Mesendoderm (in vitro differentiated cells): ENCODE measurements around the gene ERCC8.

ENCODE experiments used
- DNase-seq: peaks from one replicate; pipeline ENCODE4 v3.0.0; 2013
- H2AK5ac ChIP-seq: 2 replicates; pipeline ENCODE4 v1.6.1; 2013; ENCODE audit warnings: low read length, inconsistent platforms
- H2BK120ac ChIP-seq: 2 replicates; pipeline ENCODE4 v1.6.1; 2013; ENCODE audit warnings: low read depth, mild to moderate bottlenecking, low read length, moderate library complexity, mixed read lengths
- H2BK15ac ChIP-seq: replicated peaks from 2 replicates; pipeline ENCODE4 v1.6.1; 2013; ENCODE audit warnings: low read depth, mild to moderate bottlenecking, moderate library complexity
- H2BK5ac ChIP-seq: 2 replicates; pipeline ENCODE4 v1.6.1; 2013; ENCODE audit warnings: low read length, inconsistent platforms
- H3K18ac ChIP-seq: 2 replicates; pipeline ENCODE4 v1.6.1; 2013; ENCODE audit warnings: mild to moderate bottlenecking, low read length, mixed read lengths
- H3K23ac ChIP-seq: one replicate; pipeline ENCODE4 v1.6.1; 2013; ENCODE audit warnings: low read length
- H3K27ac ChIP-seq: 2 replicates; pipeline ENCODE4 v1.5.1; 2013; ENCODE audit warnings: low read depth, mild to moderate bottlenecking, inconsistent platforms, low read length, moderate library complexity
- H3K27me3 ChIP-seq: 2 replicates; pipeline ENCODE4 v1.6.1; 2013; ENCODE audit warnings: low read length, control low read depth, mild to moderate bottlenecking, inconsistent platforms; ENCODE audit not compliant: insufficient read depth, poor library complexity
- H3K36me3 ChIP-seq: 2 replicates; pipeline ENCODE4 v1.6.1; 2013; ENCODE audit warnings: low read length, inconsistent platforms; ENCODE audit not compliant: control insufficient read depth, insufficient read depth
- H3K4ac ChIP-seq: one replicate; pipeline ENCODE4 v1.6.1; 2013; ENCODE audit warnings: low read depth, mild to moderate bottlenecking, low read length, moderate library complexity
- H3K4me1 ChIP-seq: 2 replicates; pipeline ENCODE4 v1.6.1; 2013; ENCODE audit warnings: low read depth, low read length, inconsistent platforms; ENCODE audit not compliant: control insufficient read depth
- H3K4me2 ChIP-seq: 2 replicates; pipeline ENCODE4 v1.6.1; 2013; ENCODE audit warnings: low read length
- H3K4me3 ChIP-seq: 2 replicates; pipeline ENCODE4 v1.5.1; 2013; ENCODE audit warnings: mild to moderate bottlenecking, low read length
- H3K56ac ChIP-seq: one replicate; pipeline ENCODE4 v1.6.1; 2013; ENCODE audit warnings: low read length
- H3K79me1 ChIP-seq: 2 replicates; pipeline ENCODE4 v1.6.1; 2013; ENCODE audit warnings: low read length, inconsistent platforms
- H3K79me2 ChIP-seq: 2 replicates; pipeline ENCODE4 v1.6.1; 2013; ENCODE audit warnings: mild to moderate bottlenecking, low read length; ENCODE audit not compliant: control insufficient read depth, insufficient read depth
- H3K9ac ChIP-seq: 2 replicates; pipeline ENCODE4 v1.6.1; 2013; ENCODE audit warnings: low read length, inconsistent platforms
- H4K5ac ChIP-seq: one replicate; pipeline ENCODE4 v1.6.1; 2013; ENCODE audit warnings: low read length
- H4K8ac ChIP-seq: one replicate; pipeline ENCODE4 v1.6.1; 2013; ENCODE audit warnings: low read depth, mild to moderate bottlenecking, control low read depth, low read length, moderate library complexity
- WGBS: extraction: QIAGEN DNeasy Blood & Tissue Kit; methylation state at CpG from one replicate; pipeline ENCODE4 v1.1.7; 2013; ENCODE audit warnings: low lambda C conversion rate, missing lambda C conversion rate; ENCODE audit not compliant: insufficient coverage; ENCODE audit errors: extremely low coverage; 5-methylcytosine and 5-hydroxymethylcytosine counted together

Gene ERCC8

DNA sequence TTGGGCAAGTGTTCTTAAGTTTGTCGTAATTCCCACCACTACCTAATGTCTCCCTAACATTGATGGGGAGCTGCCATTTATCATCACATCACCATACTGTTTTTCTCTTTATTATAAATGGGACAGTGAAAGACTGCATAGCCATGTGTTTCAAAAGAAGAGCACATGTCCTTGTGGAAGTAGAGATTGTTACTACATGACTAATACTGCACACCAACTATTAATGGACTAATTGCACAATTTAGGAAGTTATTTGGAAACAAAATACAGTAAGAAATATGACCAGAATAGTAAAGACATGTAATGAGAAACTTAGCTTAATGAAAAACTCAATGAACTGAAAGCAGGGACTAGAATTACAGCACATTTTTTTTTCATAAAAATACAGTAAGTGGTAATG is 88.8 kb downstream of the ERCC8 start:
- Histone ChIP-seq H3K23ac (no peak overlapping the region), H3K79me2 (no peaks in the 10 kb centered on the region)
- WGBS, result no CpG with 5 or more reads among the region's 1 CpG

DNA sequence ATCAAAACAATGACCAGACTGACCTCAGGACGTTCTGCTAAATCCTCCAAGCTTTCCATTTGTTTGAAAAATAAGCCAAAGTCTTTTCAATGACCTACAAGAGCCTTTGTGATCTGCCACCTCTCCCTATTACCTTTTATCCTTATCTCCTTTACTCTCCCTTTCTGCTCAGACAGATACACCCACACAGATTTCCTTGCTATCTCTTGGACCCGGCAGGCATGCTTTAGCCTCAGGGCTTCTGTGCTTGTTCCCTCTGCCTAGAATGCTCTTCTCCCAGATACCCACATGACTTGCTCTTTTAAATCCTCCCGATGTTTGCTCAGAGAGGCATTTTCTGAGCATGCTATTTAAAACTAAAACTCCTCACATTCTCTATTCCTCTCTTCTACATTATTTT is 91.9 kb downstream of the ERCC8 start:
- H3K4me3 ChIP-seq, result no peak overlapping the region
- no peaks in the 10 kb centered on the region for H3K79me1 ChIP-seq
- H3K4me1 ChIP-seq, result no peaks in the 10 kb centered on the region
- no peaks in the 10 kb centered on the region for H3K36me3 ChIP-seq
- H3K4ac ChIP-seq, result no peak overlapping the region
- no peak overlapping the region for H2BK120ac ChIP-seq
- H2AK5ac ChIP-seq, result no peak overlapping the region
- H2BK5ac ChIP-seq, result no peak overlapping the region
- H3K23ac ChIP-seq, result no peak overlapping the region
- no peak overlapping the region for H2BK15ac ChIP-seq
- no CpG with 5 or more reads among the region's 3 CpGs for WGBS
- H3K27me3 ChIP-seq, result no peaks in the 10 kb centered on the region
- no peak overlapping the region for H4K5ac ChIP-seq
- no peak overlapping the region for H4K8ac ChIP-seq
- DNase-seq, result peak; percentile 83
- H3K56ac ChIP-seq, result no peak overlapping the region
- no peak overlapping the region for H3K18ac ChIP-seq
- no peak overlapping the region for H3K27ac ChIP-seq
- no peak overlapping the region for H3K9ac ChIP-seq
- no peak overlapping the region for H3K4me2 ChIP-seq
- H3K79me2 ChIP-seq, result no peaks in the 10 kb centered on the region

More for the DNA sequence above, 88.8 kb downstream of the ERCC8 start:
- Histone ChIP-seq H3K4ac (no peak overlapping the region), H3K27me3 (no peaks in the 10 kb centered on the region), H2BK120ac (no peak overlapping the region), H3K4me1 (no peaks in the 10 kb centered on the region), H3K9ac (no peak overlapping the region), H3K4me2 (no peak overlapping the region), H2AK5ac (no peak overlapping the region), H3K56ac (no peak overlapping the region), H3K27ac (no peak overlapping the region), H4K8ac (no peak overlapping the region), H4K5ac (no peak overlapping the region), H2BK15ac (no peak overlapping the region), H2BK5ac (no peak overlapping the region), H3K36me3 (no peaks in the 10 kb centered on the region), H3K18ac (no peak overlapping the region), H3K79me1 (no peaks in the 10 kb centered on the region), H3K4me3 (no peak overlapping the region)
- no peak for DNase-seq

DNA sequence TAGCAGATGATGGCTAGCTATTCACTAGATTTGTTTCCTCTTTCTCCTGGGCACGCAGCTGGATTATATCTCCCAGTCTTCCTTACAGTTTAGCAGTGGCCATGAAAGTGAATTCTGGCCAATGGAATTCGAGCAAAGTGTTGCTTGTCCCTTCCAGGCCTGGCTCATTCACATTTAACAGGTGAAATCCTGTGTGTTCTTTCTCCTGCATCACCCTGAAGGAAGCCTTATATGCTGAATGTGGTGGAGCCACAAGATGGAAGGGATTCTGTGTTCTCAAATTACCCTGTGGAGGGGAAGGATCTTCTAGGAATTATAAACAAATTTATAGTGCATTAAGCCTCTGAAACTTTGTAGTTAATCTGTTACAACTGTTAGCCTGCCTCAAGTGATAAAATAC is 92.6 kb downstream of the ERCC8 start:
- H3K4ac ChIP-seq, result no peak overlapping the region
- no peak overlapping the region for H2BK15ac ChIP-seq
- no peak overlapping the region for H3K4me3 ChIP-seq
- no peak overlapping the region for H4K5ac ChIP-seq
- no peak overlapping the region for H3K18ac ChIP-seq
- H3K4me2 ChIP-seq, result no peak overlapping the region
- no peaks in the 10 kb centered on the region for H3K27me3 ChIP-seq
- no peaks in the 10 kb centered on the region for H3K79me1 ChIP-seq
- H4K8ac ChIP-seq, result no peak overlapping the region
- H3K56ac ChIP-seq, result no peak overlapping the region
- no peak overlapping the region for H2BK120ac ChIP-seq
- no peak overlapping the region for H3K23ac ChIP-seq
- DNase-seq, result no peak
- no peak overlapping the region for H3K27ac ChIP-seq
- no peak overlapping the region for H3K9ac ChIP-seq
- no CpG with 5 or more reads among the region's 2 CpGs for WGBS
- no peaks in the 10 kb centered on the region for H3K4me1 ChIP-seq
- H2AK5ac ChIP-seq, result no peak overlapping the region
- no peak overlapping the region for H2BK5ac ChIP-seq
- no peaks in the 10 kb centered on the region for H3K36me3 ChIP-seq
- H3K79me2 ChIP-seq, result no peaks in the 10 kb centered on the region

DNA sequence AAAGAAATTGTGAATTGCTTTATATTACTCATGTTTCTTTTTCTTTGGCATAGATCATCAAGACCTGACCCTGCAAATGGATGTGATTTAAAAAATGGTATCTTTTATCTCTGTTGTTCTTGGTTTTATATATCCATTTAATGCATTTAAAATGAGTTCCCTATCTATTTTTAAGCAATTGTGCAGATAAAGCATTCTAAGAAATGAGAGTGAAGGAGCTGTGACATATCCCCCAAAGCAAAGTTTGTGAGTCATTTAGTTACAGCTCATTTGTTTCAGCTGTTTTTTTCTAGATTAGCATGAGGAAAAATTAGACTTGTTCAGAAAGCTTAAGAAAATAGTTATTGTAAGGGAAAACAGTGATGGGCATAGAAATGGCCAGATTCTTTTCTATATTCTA is 93.2 kb downstream of the ERCC8 start:
- H3K4me1 ChIP-seq, result no peaks in the 10 kb centered on the region
- H3K23ac ChIP-seq, result no peak overlapping the region
- no peak overlapping the region for H2BK5ac ChIP-seq
- H3K27ac ChIP-seq, result no peak overlapping the region
- no peak overlapping the region for H2BK120ac ChIP-seq
- no peak overlapping the region for H2BK15ac ChIP-seq
- H3K79me2 ChIP-seq, result no peaks in the 10 kb centered on the region
- no peak overlapping the region for H3K4me2 ChIP-seq
- H3K56ac ChIP-seq, result no peak overlapping the region
- no peak overlapping the region for H3K9ac ChIP-seq
- no peak overlapping the region for H3K4ac ChIP-seq
- DNase-seq, result no peak
- no peak overlapping the region for H4K5ac ChIP-seq
- no peaks in the 10 kb centered on the region for H3K36me3 ChIP-seq
- no peak overlapping the region for H3K18ac ChIP-seq
- no peak overlapping the region for H4K8ac ChIP-seq
- H3K27me3 ChIP-seq, result no peaks in the 10 kb centered on the region
- H3K4me3 ChIP-seq, result no peak overlapping the region
- H3K79me1 ChIP-seq, result no peaks in the 10 kb centered on the region
- no peak overlapping the region for H2AK5ac ChIP-seq

DNA sequence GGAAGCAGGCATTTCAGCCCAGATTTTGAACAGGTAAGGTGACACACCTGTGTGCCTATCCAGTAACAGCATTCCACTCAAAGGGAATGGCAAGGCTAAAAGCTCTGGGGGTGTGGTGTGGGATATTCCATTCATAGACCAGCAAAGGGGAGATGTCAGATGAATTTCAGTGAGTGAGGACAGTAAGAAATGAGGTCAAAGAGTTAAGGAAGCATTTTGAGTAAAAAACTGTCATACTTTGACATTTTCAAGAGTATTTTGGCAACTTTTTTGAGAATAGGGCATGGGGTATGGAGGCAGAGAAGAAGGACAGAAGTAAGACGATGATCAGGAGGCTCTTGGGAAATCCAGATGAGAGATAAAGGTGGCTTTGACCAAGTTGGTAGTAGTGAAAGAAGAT is 98.6 kb downstream of the ERCC8 start:
- Histone ChIP-seq H2BK15ac (no peak overlapping the region), H3K4me1 (no peaks in the 10 kb centered on the region), H3K9ac (no peak overlapping the region), H4K5ac (no peak overlapping the region), H3K18ac (no peak overlapping the region), H3K79me1 (no peaks in the 10 kb centered on the region), H2BK5ac (no peak overlapping the region), H3K4ac (no peak overlapping the region), H2AK5ac (no peak overlapping the region), H4K8ac (no peak overlapping the region), H3K27me3 (peaks cover 4% of the 10 kb centered on the region), H3K23ac (no peak overlapping the region), H2BK120ac (no peak overlapping the region), H3K79me2 (no peaks in the 10 kb centered on the region), H3K56ac (no peak overlapping the region), H3K36me3 (no peaks in the 10 kb centered on the region), H3K27ac (no peak overlapping the region), H3K4me2 (no peak overlapping the region), H3K4me3 (no peak overlapping the region)
- DNase-seq, result no peak
- WGBS, result no CpG with 5 or more reads among the region's 1 CpG
